Heart left ventricle (tissue), 16 donors: Measurements from ENCODE around the gene CHCHD3. TPM values are rescaled to one million over a fixed set of nuclear protein-coding genes. Genes with fewer than 3 reads are reported as not detected.

ENCODE experiments used
- ATAC-seq, 4 donors: fragments of 200-7000 bp; cut with Tn5 transposase; one replicate each; pipeline ENCODE4 v1.9.1; 2020 to 2022; ENCODE audit warnings: moderate library complexity in 4 of 4, mild to moderate bottlenecking in 3 of 4, moderate number of reproducible peaks in 1 of 4
- DNase-seq, 5 donors: peaks; one replicate each; pipeline ENCODE4 v3.0.0-alpha.2; 2020
- H3K27ac ChIP-seq, 12 donors: fragments of 200-600 bp; sonication (generic) in 4 of 12; one replicate each; pipeline versions ENCODE4 v1.5.0 to v1.8.0; 2016 to 2022; ENCODE audit warnings: mild to moderate bottlenecking in 2 of 12
- H3K27me3 ChIP-seq, 9 donors: fragments of 200-600 bp; sonication (generic) in 2 of 9; one replicate each; pipeline versions ENCODE4 v1.5.1 to v1.8.0; 2016 to 2022; ENCODE audit warnings: mild to moderate bottlenecking in 3 of 9
- H3K36me3 ChIP-seq, 9 donors: fragments of 200-600 bp; sonication (generic) in 2 of 9; one replicate each; pipeline versions ENCODE4 v1.5.0 to v1.8.0; 2018 to 2022; ENCODE audit warnings: mild to moderate bottlenecking in 2 of 9
- H3K4me1 ChIP-seq, 12 donors: fragments of 200-600 bp; sonication (generic) in 4 of 12; one replicate each; pipeline versions ENCODE4 v1.5.0 to v1.8.0; 2016 to 2022; ENCODE audit warnings: mild to moderate bottlenecking in 3 of 12
- H3K4me3 ChIP-seq, 12 donors: fragments of 200-600 bp; sonication (generic) in 4 of 12; one replicate each; pipeline versions ENCODE4 v1.5.0 to v1.8.0; 2017 to 2022; ENCODE audit warnings: mild to moderate bottlenecking in 9 of 12, moderate library complexity in 4 of 12
- H3K9me3 ChIP-seq, 12 donors: fragments of 200-600 bp; sonication (generic) in 4 of 12; one replicate each; pipeline versions ENCODE4 v1.5.0 to v1.8.0; 2016 to 2022; ENCODE audit warnings: mild to moderate bottlenecking in 1 of 12
- CTCF ChIP-seq, 12 donors: fragments of 200-600 bp; sonication (generic) in 4 of 12; IDR thresholded peaks; one replicate each; pipeline versions ENCODE4 v1.5.0 to v1.8.0; 2018 to 2022; ENCODE audit warnings: antibody characterized with exemption in 12 of 12, mild to moderate bottlenecking in 5 of 12
- POLR2A ChIP-seq, 2 donors: fragments of 450-650 bp; IDR thresholded peaks; one replicate each; pipeline ENCODE4 v1.6.1; 2017; ENCODE audit warnings: antibody characterized with exemption in 2 of 2, mild to moderate bottlenecking in 2 of 2, moderate library complexity in 2 of 2
- WGBS, 4 donors: extraction: QIAGEN DNeasy Blood & Tissue Kit in 2 of 4; methylation state at CpG; one replicate each; pipeline versions ENCODE4 v1.1.5 to v1.1.7; 2013 to 2018; 5-methylcytosine and 5-hydroxymethylcytosine counted together
- intact Hi-C, 10 donors: fragments of 100-400 bp; cut with DNase I; formaldehyde crosslinking; loops; one replicate each; pipeline versions ENCODE4 v1.11.1 to v1.14.2; 2022
- polyA plus RNA-seq, 2 donors: library from polyadenylated mRNA; stranded (reverse); fragments of 200-250 nt; gene quantifications; one replicate each; pipeline ENCODE4 v1.2.3, GENCODE V29; 2013
- total RNA-seq, 9 donors: library from RNA; depleted of rRNA in 2 of 9; stranded (reverse); fragments of >200 nt in 2 of 9; fragmentation: NEBNext Ultra II Directional in 3 of 9; extraction: Animal tissue kit (Norgen Biotek cat#: 25700) in 3 of 9; gene quantifications; one replicate each; pipeline versions ENCODE4 v1.1.0 to v1.2.4, GENCODE V29; 2016 to 2023
- donor health status: ischemic (EF 13 %, LVEDD 7.1; RV severe dilation, severe dysfunction).
- donor health status: healthy with polysubstance abuse.
- donor health status: DM: no; HTN: yes; CAD: no.
- donor health status: DM: no; HTN: no; CAD: no.
- donor health status: ischemic (EF 25% LVEDD 6.9; RV normal size, moderate dysfunction).
- donor health status: ischemic (EF 25% LVEDD 5.7; RV mildly dilated, moderate dysfunction).
- donor health status: healthy.
- donor health status: DM: yes; HTN: yes; CAD: no.
- donor health status: ischemic (EF 35%, LVEDD 5.7; RV mildly dilated, moderate dysfunction).
- donor health status: nonischemic (EF 11% LVEDD 7.7; RV severe dilation, severe dysfunction).
- donor health status: DM: yes; HTN: yes; CAD: no.
- donor health status: PGD.
- donor health status: ischemic (EF 29% LVEDD 5.4; RV normal size, mild dysfunction).
- donor health status: nonischemic (EF 23%, LVEDD 6.1; RV moderate dilation, normal function).

The CHCHD3 gene
- total and polyA plus RNA-seq, 11 donors = 92.9 to 197 (median 176) TPM

GRCh38 chr7:132800522-132800921 lies 281.4 kb downstream of the CHCHD3 start:
- TF ChIP-seq POLR2A (IDR thresholded peaks at IDR 0.05) = no peak
- no peak for TF ChIP-seq CTCF (IDR thresholded peaks at IDR 0.05)
- intact Hi-C loops = loop anchor here in 1 of 10 donors (10.0 kb wide), 1 partner anchor 164 kb away; no protein-coding TSS in a partner anchor
- WGBS, 4 donors = 58 to 69% (median 65%) methylated on average over 1 of the region's 1 CpG
- H3K27ac ChIP-seq = no peak overlapping the region
- no peak for DNase-seq
- H3K27me3 ChIP-seq = no peaks in the 10 kb centered on the region
- H3K4me3 ChIP-seq = no peak overlapping the region
- no peak for ATAC-seq
- H3K4me1 ChIP-seq = peaks cover 0 to 28% (median under 1%) of the 10 kb centered on the region in 12 donors
- H3K9me3 ChIP-seq = no peaks in the 10 kb centered on the region
- peaks cover 0 to 10% (median 0%) of the 10 kb centered on the region in 9 donors for H3K36me3 ChIP-seq

DNA sequence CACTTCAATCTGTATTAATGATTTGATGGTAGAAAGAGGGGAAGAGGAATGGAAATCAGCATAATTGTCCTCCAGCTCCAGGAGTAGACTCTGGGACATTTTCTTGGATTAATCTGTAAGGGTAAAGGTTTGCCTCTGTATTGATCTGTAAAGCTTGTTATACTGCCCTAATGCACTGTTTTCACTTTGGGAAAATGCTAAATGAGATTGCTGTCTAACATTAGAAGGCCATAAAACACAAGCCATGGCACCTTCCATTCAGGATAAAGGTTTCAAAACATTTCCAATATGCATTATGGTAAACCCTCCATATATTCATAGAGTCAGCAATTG lies 282.8 kb downstream of the CHCHD3 start:
- Histone ChIP-seq H3K27me3 (no peaks in the 10 kb centered on the region), H3K36me3 (peaks cover 0 to 18% (median 3%) of the 10 kb centered on the region in 9 donors), H3K9me3 (no peaks in the 10 kb centered on the region), H3K27ac (no peak overlapping the region), H3K4me1 (peaks cover 0 to 18% (median 0%) of the 10 kb centered on the region in 12 donors), H3K4me3 (no peak overlapping the region)
- TF ChIP-seq POLR2A (IDR thresholded peaks at IDR 0.05) = no peak
- TF ChIP-seq CTCF (IDR thresholded peaks at IDR 0.05) = no peak
- intact Hi-C loops = no loop called here
- DNase-seq = no peak
- ATAC-seq = no peak

- intact Hi-C loops = no loop called here
- DNase-seq (no peak), ATAC-seq (no peak)
- Histone ChIP-seq H3K36me3 (peaks cover 0 to 18% (median 3%) of the 10 kb centered on the region in 9 donors), H3K4me3 (no peak overlapping the region), H3K27me3 (no peaks in the 10 kb centered on the region), H3K9me3 (no peaks in the 10 kb centered on the region), H3K4me1 (peaks cover 0 to 36% (median 7%) of the 10 kb centered on the region in 12 donors), H3K27ac (no peak overlapping the region)
- TF ChIP-seq CTCF (IDR thresholded peaks at IDR 0.05) = no peak
- no peak for TF ChIP-seq POLR2A (IDR thresholded peaks at IDR 0.05)
- WGBS, 4 donors = 95 to 99% (median 99%) methylated on average over 3 of the region's 3 CpGs
Observed at GRCh38 chr7:132797152-132797551, 284.7 kb downstream of the CHCHD3 start.

DNA sequence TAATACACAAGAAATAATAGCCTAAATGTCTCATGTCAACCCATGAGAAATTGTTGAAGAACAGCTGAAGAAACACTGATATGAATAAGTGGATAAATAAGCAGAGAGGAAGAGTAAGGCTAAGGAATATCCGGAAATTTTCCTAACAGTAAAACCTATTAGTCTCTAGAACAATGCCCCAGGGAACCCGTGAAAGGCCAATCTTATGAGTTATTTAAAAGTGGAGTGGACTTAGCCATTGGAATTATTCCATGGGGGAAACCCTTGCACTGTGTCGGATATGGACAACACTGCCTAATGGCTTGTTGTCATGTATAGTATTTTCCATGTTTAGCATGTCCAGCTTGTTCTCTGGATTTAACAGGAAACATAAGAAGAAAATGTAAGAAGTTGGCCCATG lies 288.4 kb downstream of the CHCHD3 start:
- TF ChIP-seq POLR2A (IDR thresholded peaks at IDR 0.05) (no peak), CTCF (IDR thresholded peaks at IDR 0.05) (no peak)
- Histone ChIP-seq H3K27ac (no peak overlapping the region), H3K9me3 (no peaks in the 10 kb centered on the region), H3K4me3 (no peak overlapping the region), H3K27me3 (no peaks in the 10 kb centered on the region), H3K4me1 (peaks cover 0 to 29% (median 7%) of the 10 kb centered on the region in 12 donors), H3K36me3 (peaks cover 0 to 18% (median 5%) of the 10 kb centered on the region in 9 donors)
- ATAC-seq (peak in 3 of 4 donors; percentile 33 to 57 (median 55)), DNase-seq (peak in 1 of 5 donors; percentile 42)
- WGBS, 4 donors = 28 to 55% (median 36%) methylated on average over 3 of the region's 3 CpGs
- intact Hi-C loops = no loop called here
